Measurements from ENCODE around the gene CFD.

The CFD gene

GRCh38 chr19:884420-885211, 25.2 kb downstream of the CFD start:
- TF ChIP-seq CTCF (IDR thresholded peaks at IDR 0.05), result no peak

- TF ChIP-seq CTCF (IDR thresholded peaks at IDR 0.05), result no peak
These were observed 26.2 kb downstream of the CFD start for GRCh38 chr19:885536-886224.

- TF ChIP-seq CTCF (IDR thresholded peaks at IDR 0.05), result no peak
These were observed 27.6 kb downstream of the CFD start for GRCh38 chr19:887072-887471.

GRCh38 chr19:887599-887998, 28.1 kb downstream of the CFD start:
- no peak for TF ChIP-seq CTCF (IDR thresholded peaks at IDR 0.05)

- TF ChIP-seq CTCF (IDR thresholded peaks at IDR 0.05), result no peak
These were observed 29.3 kb downstream of the CFD start for GRCh38 chr19:888581-889385.

- TF ChIP-seq CTCF (IDR thresholded peaks at IDR 0.05), result no peak
These were observed 30.3 kb downstream of the CFD start for GRCh38 chr19:889662-890295.

- TF ChIP-seq CTCF (IDR thresholded peaks at IDR 0.05), result no peak
These were observed 31.4 kb downstream of the CFD start for GRCh38 chr19:890831-891230.
